Measurements from ENCODE around the gene PFN3.

Gene PFN3

DNA sequence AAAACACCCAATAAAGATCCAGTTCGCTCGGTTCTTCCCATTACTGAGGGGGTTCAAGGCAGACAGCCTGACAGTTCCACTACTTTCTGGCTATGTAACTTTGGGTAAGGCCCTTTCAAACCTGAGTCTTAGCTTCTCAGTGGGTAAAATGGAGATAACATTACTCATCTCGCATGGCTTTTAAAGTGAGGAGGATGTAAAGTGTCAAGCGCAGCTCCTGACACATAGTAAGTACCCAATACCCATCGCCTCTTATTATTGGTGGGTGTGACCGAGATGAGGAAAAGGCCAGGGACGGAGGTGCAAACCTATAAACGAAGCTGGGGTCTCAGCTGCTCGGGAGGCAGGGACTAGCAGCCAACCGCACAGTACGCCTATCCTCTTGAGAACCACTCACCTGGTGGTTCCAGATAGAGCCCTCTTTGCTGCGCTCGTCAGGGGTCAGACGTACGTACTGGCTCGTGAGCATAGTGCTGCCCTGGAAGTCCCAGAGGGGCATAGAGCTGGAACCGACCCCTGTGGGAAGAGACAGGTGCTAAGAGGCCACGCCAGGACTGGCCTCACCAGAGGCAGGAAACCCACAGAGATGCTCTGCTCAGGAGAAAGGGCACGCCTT is 49.6 kb downstream of the PFN3 start:
- DNase-seq (ENCODE audit: insufficient read length, low spot score) (no peak), FAIRE-seq (no peak)

All from HTR-8/SVneo (cell line).